Measurements from ENCODE around the gene C1QTNF6. TPM values are rescaled to one million over a fixed set of nuclear protein-coding genes. Genes with fewer than 3 reads are reported as not detected.

C1QTNF6 gene
- total RNA-seq, 4 donors from 2014 or later, result 0.83 to 2.9 (median 1.3) TPM

GRCh38 chr22:37194750-37195149, 6.7 kb upstream of the C1QTNF6 start:
- DNase-seq (ENCODE audit: extremely low spot score), result no peak
- H3K9me3 ChIP-seq, result no peaks in the 10 kb centered on the region
- 91% methylated on average over 3 of the region's 3 CpGs for WGBS
- peak overlapping the region in 2 of 4 donors; percentile 36 to 97 for H3K27ac ChIP-seq (replicated peaks in 1 of 4)
- H3K27me3 ChIP-seq, result no peaks in the 10 kb centered on the region
- H3K4me3 ChIP-seq, result no peak overlapping the region
- intact Hi-C loops (cut with DNase I), result no loop called here
- no peaks in the 10 kb centered on the region for H3K36me3 ChIP-seq
- H3K4me1 ChIP-seq, result peaks cover 39 to 52% (median 49%) of the 10 kb centered on the region in 4 donors
- TF ChIP-seq POLR2AphosphoS5 (IDR thresholded peaks at IDR 0.05), result no peak
- TF ChIP-seq EP300 (IDR thresholded peaks at IDR 0.05), result no peak
- TF ChIP-seq POLR2A (IDR thresholded peaks at IDR 0.05; ENCODE audit: low read depth), result no peak
- TF ChIP-seq, protein P1, sequence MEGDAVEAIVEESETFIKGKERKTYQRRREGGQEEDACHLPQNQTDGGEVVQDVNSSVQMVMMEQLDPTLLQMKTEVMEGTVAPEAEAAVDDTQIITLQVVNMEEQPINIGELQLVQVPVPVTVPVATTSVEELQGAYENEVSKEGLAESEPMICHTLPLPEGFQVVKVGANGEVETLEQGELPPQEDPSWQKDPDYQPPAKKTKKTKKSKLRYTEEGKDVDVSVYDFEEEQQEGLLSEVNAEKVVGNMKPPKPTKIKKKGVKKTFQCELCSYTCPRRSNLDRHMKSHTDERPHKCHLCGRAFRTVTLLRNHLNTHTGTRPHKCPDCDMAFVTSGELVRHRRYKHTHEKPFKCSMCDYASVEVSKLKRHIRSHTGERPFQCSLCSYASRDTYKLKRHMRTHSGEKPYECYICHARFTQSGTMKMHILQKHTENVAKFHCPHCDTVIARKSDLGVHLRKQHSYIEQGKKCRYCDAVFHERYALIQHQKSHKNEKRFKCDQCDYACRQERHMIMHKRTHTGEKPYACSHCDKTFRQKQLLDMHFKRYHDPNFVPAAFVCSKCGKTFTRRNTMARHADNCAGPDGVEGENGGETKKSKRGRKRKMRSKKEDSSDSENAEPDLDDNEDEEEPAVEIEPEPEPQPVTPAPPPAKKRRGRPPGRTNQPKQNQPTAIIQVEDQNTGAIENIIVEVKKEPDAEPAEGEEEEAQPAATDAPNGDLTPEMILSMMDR (IDR thresholded peaks at IDR 0.05), result no peak

- H3K4me1 ChIP-seq, result peaks cover 46 to 56% (median 51%) of the 10 kb centered on the region in 4 donors
- H3K9me3 ChIP-seq, result no peaks in the 10 kb centered on the region
- H3K27me3 ChIP-seq, result no peaks in the 10 kb centered on the region
- DNase-seq (ENCODE audit: extremely low spot score), result no peak
- peak overlapping the region; percentile 17 to 97 (median 28) for H3K27ac ChIP-seq (replicated peaks in 1 of 4)
- no peak for TF ChIP-seq EP300 (IDR thresholded peaks at IDR 0.05)
- peak in 1 of 2 donors; percentile 22 for TF ChIP-seq POLR2AphosphoS5 (IDR thresholded peaks at IDR 0.05)
- no peak overlapping the region for H3K4me3 ChIP-seq
- no peaks in the 10 kb centered on the region for H3K36me3 ChIP-seq
- WGBS, result 58% methylated on average over 10 of the region's 10 CpGs
- intact Hi-C loops (cut with DNase I), result no loop called here
Measured at GRCh38 chr22:37193629-37194191, 5.7 kb upstream of the C1QTNF6 start.

- H3K4me1 ChIP-seq, result peaks cover 46 to 56% (median 51%) of the 10 kb centered on the region in 4 donors
- intact Hi-C loops (cut with DNase I), result no loop called here
- H3K27me3 ChIP-seq, result no peaks in the 10 kb centered on the region
- DNase-seq (ENCODE audit: extremely low spot score), result no peak
- 100% methylated on average over 1 of the region's 1 CpG for WGBS
- peak overlapping the region in 2 of 4 donors; percentile 21 to 97 for H3K27ac ChIP-seq (replicated peaks in 1 of 4)
- H3K4me3 ChIP-seq, result no peak overlapping the region
- H3K9me3 ChIP-seq, result no peaks in the 10 kb centered on the region
- TF ChIP-seq POLR2A (IDR thresholded peaks at IDR 0.05; ENCODE audit: low read depth) (no peak), POLR2AphosphoS5 (IDR thresholded peaks at IDR 0.05) (no peak), EP300 (IDR thresholded peaks at IDR 0.05) (no peak)
- TF ChIP-seq, protein P1 (IDR thresholded peaks at IDR 0.05), result no peak
- no peaks in the 10 kb centered on the region for H3K36me3 ChIP-seq
Measured at GRCh38 chr22:37192741-37193140, 4.7 kb upstream of the C1QTNF6 start.

GRCh38 chr22:37192204-37192603, 4.2 kb upstream of the C1QTNF6 start:
- 90% methylated on average over 2 of the region's 2 CpGs for WGBS
- H3K4me1 ChIP-seq, result peaks cover 46 to 56% (median 51%) of the 10 kb centered on the region in 4 donors
- H3K27ac ChIP-seq (replicated peaks in 1 of 4), result no peak overlapping the region
- no peaks in the 10 kb centered on the region for H3K36me3 ChIP-seq
- no peak for DNase-seq (ENCODE audit: extremely low spot score)
- H3K9me3 ChIP-seq, result no peaks in the 10 kb centered on the region
- H3K4me3 ChIP-seq, result no peak overlapping the region
- H3K27me3 ChIP-seq, result no peaks in the 10 kb centered on the region
- intact Hi-C loops (cut with DNase I), result no loop called here
- no peak for TF ChIP-seq EP300 (IDR thresholded peaks at IDR 0.05)
- no peak for TF ChIP-seq POLR2AphosphoS5 (IDR thresholded peaks at IDR 0.05)
- TF ChIP-seq, protein P1 (IDR thresholded peaks at IDR 0.05), result no peak
- no peak for TF ChIP-seq POLR2A (IDR thresholded peaks at IDR 0.05; ENCODE audit: low read depth)

- TF ChIP-seq POLR2AphosphoS5 (IDR thresholded peaks at IDR 0.05), result no peak
- TF ChIP-seq POLR2A (IDR thresholded peaks at IDR 0.05; ENCODE audit: low read depth), result no peak
- TF ChIP-seq, protein P1 (IDR thresholded peaks at IDR 0.05), result no peak
- no peak for TF ChIP-seq EP300 (IDR thresholded peaks at IDR 0.05)
- intact Hi-C loops (cut with DNase I), result no loop called here
- Histone ChIP-seq H3K27ac (replicated peaks in 1 of 4) (peak overlapping the region in 1 of 4 donors; percentile 84), H3K9me3 (no peaks in the 10 kb centered on the region), H3K4me3 (no peak overlapping the region), H3K27me3 (no peaks in the 10 kb centered on the region), H3K36me3 (no peaks in the 10 kb centered on the region), H3K4me1 (peaks cover 37 to 49% (median 46%) of the 10 kb centered on the region in 4 donors)
- WGBS, result 54% methylated on average over 4 of the region's 4 CpGs
- no peak for DNase-seq (ENCODE audit: extremely low spot score)
Measured at GRCh38 chr22:37190262-37190780, 2.3 kb upstream of the C1QTNF6 start.
